Upper lobe of left lung (tissue), 4 donors: ENCODE measurements around the gene KCNQ1OT1.

Experiments
- CTCF ChIP-seq, 6 experiments: fragments of 450-650 bp in 4 of 6; fragments of 200-600 bp in 2 of 6; sonication (generic) in 2 of 6; IDR thresholded peaks; one replicate each; pipeline ENCODE4 v1.5.1; 2016 to 2019; ENCODE audit warnings: antibody characterized with exemption in 6 of 6
- EP300 ChIP-seq, 4 donors: sonication (generic); formaldehyde crosslinking; IDR thresholded peaks; one replicate each; pipeline ENCODE4 v1.5.1; 2017; ENCODE audit warnings: antibody characterized with exemption in 4 of 4, control low read depth in 2 of 4
- POLR2A ChIP-seq, 4 donors: fragments of 450-650 bp; IDR thresholded peaks; one replicate each; pipeline ENCODE4 v1.5.1; 2016 to 2017; ENCODE audit warnings: antibody characterized with exemption in 4 of 4, mild to moderate bottlenecking in 2 of 4
- POLR2AphosphoS5 ChIP-seq, 2 donors: sonication (generic); formaldehyde crosslinking; IDR thresholded peaks; one replicate each; pipeline ENCODE4 v1.5.1; 2017; ENCODE audit warnings: antibody characterized with exemption in 2 of 2

- no peak for TF ChIP-seq CTCF (IDR thresholded peaks at IDR 0.05)
- TF ChIP-seq POLR2A (IDR thresholded peaks at IDR 0.05): no peak
- no peak for TF ChIP-seq POLR2AphosphoS5 (IDR thresholded peaks at IDR 0.05)
- TF ChIP-seq EP300 (IDR thresholded peaks at IDR 0.05): no peak
Measured at GRCh38 chr11:2582351-2582945, 117.3 kb downstream of the KCNQ1OT1 start.
